Epidermal melanocyte (primary cell): ENCODE measurements around the gene CEACAM21.
"Not testable (repeated sequence)": the region's sequence is repeated elsewhere in the genome, so short reads cannot be mapped to it uniquely, and the experiment has no call there.

Source experiments
- DNase-seq: peaks from one replicate; pipeline ENCODE4 v3.0.0; 2011; ENCODE audit warnings: low spot score; ENCODE audit not compliant: insufficient read length

Gene CEACAM21

DNA sequence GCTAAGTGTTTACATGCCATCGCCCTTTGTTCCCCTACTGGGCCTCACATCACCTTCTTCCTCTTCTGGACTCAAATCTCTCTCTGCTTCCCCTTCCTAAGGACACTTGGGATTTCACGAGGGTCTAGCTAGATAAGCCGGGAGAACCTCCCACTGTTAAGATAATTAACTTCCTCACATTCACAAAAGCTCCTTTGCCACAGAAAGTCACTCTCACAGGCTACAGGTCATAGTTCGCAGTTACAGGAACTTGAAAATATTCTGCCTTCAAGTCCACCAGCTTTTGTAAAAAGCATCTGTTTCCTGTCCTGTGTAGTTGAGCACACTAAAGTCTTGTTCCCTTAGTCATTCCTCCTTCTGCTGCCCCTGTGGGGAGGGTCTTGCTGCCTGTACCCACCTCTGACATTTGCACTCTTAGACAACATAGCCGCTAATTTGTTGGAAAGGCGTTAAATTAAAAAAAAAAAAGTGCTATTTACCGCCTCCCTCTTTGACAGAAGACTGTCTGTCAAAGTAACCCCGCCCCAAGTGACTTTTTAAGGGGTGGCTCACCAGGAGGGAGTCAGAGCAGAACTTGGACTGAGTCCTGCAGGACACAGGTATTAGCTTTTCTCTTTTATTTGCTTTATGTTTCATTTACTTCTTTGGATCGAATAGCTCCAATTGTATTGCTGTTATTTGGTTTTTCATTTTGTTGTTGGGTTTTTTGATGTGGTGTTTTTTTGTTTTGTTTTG lies 26.8 kb upstream of the CEACAM21 start:
- no peak for DNase-seq

DNA sequence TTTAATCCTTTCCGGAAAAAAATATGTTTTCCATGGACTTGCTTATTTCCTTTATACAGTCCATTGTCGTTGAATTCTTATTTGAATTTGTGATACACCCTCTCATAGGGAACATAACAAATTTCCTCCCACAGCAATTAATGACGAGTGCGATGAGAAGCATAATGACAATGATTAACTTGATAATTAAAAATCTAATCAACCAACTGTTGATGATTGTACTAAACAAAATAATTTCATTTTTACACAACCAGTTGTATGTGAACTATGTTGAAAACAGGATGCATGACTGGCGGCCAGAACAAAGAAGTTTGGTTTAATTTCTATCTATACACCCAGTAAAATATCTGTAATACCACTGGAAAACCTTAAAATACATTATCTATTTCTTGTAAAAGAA lies 26.1 kb upstream of the CEACAM21 start:
- no peak for DNase-seq

DNA sequence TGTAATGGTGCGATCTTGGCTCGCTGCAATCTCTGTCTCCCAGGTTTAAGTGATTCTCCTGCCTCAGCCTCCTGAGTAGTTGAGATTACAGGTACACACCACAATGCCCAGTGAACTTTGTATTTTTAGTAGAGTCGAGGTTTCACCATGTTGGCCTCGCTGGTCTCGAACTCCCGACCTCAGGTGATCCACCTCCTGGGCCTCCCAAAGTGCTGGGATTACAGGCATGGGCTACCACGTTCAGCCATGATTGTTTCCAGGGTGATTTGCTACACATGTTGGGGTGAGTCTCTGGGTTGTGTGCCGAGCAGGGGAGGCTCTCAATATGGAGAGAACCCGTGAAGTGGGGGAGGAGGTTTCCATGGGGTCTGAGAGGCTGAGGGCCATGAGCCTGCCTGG lies 24.8 kb upstream of the CEACAM21 start:
- DNase-seq: no peak

DNA sequence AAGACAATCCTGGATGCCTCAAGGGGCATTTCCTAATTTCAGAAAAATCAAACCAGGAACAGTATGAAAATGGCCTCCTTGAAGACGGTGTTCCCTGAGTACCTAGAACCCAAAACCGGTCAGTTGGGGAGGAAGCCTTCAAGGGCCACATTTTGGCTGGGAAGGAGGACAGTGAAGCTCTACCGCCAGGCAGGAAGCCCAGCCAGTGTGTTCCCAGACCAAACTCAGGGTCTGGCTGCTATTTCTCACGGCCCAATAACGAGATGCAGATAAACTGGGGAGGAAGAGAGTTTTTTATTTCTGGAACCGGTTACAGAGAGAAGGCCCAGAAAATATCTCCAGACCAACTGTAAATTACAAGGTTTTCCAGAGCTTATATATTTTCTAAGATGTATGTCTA lies 24.3 kb upstream of the CEACAM21 start:
- DNase-seq: no peak

DNA sequence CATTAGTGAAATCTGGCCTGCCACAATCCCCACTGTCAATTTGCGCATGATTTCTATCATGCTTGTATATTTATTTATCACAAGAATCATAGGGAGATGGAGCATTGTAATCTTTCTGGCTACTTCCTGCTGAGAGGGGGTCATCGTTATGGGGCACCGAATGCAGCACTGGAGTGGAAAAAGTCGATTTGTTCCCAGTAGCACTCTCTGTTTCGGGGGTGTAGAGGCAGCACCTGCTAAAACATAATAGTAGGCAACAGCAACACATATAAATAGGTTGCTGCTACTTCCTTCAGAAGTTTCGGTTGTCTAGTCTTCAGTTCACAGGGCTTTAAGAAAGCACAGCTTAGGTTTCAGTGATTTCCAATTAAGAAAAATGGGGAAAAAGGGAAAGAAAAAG lies 23.4 kb upstream of the CEACAM21 start:
- no peak for DNase-seq

DNA sequence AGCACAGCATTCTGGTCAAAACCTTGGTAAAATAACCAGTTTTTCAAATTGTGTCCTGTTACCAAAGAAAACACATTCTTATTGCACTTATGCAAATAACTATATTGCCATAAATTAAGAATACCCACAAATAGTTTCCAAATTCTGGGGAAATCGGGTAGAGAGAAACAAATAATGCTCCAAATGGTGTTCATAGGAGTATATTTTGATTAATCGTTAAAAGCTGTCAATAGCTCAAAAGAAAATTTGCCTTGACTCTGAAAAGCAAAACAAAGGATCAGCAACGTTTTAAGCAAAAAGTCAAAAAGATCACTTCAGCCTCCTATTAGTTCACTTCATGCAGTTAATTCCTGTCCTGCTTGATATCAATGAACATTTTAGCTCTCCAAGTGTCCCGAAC lies 22.2 kb upstream of the CEACAM21 start:
- DNase-seq: no peak

DNA sequence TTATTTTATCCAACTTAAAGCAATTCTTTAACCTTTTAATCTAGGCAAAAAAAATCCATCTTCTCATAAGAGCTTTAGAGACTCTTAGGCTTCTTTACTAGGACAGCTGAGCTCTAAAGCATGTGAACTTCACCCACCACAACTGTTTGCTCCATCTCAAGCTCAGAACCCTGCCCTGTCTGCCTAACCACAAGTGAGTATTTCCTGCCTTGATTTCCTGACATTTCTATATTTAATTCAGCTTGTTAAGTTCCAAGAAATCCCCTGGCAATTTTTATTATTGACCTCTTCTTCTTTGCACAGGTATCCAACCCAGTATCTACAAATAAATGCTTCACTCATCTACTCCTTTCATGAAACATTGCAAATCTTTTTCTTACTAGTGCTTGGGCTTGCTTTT lies 21.1 kb upstream of the CEACAM21 start:
- no peak for DNase-seq

DNA sequence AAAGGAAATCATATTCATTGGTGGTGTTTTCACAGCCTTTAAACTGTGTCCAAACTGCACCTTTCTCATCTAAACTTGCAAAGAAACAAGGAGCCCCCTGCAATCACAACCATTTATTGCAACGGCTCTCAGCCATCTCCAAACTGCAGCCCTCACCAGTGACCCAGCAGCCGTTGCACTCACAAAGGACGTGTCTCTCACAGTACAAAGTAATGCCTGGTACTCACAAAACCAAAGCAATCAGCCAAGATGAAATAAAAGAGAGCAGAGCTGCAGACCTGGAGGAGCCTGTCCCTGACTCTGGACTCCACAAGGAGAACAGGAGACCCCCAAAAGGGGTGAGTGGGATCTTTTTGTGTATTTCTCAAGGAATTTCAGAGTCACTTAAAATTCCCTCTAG lies 20.2 kb upstream of the CEACAM21 start:
- DNase-seq: no peak

DNA sequence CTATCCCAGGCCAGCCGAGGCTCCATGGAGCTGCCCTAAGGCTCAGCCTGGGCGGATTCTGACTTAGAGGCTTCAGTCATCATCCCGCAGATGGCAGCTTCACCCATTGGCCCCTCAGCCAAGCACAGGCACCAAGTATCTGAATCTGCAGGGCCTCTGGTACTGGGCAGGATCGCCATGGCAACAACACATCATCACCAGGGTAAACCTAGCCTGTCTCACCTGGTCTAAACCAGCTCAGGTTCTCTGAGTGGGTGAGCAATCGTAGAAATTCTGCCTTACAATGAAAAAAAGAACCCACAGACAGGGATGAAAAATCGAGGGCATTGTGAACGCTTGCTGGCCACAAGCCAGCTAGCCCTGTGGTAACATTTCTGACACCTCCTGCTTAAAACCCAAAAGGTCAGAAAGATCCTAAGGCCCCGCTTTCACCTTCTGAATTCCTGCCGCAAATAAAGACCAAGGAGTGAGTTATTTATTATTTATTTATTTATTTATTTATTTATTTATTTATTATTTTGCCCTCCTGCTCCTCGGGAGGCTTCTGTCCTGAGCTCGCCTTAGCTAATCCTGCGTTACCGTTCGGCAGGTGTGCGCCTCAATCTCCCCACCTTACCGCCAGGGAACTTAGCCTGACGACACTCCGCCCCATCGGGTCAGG lies 12.0 kb upstream of the CEACAM21 start:
- no peak for DNase-seq

DNA sequence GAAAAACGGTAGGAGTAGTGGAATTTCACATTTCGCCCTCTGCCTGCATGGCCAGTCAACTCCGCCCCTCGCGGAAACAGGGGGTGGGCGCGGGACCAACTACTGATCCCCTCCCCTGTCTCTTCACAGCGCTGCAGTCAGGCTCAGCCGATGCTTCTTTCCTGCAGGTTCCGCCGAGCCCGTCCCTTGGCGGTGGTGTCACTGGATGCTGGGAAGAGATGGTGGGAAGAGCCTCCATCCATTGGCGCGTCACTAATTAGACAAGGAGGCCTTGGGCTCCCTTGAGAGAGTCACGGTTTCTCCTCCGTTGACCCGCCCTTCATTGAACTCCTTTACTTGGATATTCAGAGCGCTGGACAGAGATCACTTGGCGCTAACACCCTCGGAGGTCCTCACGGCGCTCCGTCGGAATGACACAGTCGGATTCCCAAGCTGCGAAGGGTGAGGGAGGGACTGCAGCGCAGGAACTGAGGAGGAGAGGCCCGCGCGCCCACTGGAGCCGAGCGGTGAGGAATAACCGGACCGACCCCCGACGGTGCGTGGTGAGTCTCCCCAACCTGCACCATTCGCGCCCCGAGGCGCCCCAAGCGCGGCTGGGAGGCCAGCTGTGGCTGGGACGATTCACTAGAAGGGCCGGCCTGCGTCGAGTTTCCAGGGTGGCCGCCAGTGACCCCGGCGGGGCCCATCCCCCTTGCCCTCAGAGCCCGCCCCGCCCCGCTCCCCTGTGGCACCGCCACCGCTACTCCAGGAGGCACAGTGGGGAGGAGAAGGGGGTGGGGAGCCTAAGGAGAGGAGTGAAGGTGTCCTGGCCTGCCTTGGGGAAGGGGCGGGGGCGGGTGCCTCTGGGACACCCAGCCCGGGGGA lies 11.2 kb upstream of the CEACAM21 start:
- no peak for DNase-seq

DNA sequence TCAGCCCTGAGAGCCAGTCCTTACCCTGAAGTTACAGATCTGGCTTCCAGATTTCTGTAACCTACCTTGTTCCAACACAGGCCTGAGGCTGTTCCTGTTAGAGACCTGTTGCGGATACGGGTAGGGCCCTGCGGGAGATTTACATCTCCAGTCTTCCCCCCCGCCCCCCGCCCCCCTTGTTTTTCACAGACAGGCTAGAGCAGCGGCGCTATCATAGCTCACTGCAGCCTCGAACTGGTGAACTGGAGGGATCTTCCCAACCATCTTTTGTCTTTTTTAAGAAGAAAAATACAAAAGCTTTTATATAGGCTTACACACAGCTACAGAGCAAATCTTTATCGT lies 10.6 kb upstream of the CEACAM21 start:
- no peak for DNase-seq

DNA sequence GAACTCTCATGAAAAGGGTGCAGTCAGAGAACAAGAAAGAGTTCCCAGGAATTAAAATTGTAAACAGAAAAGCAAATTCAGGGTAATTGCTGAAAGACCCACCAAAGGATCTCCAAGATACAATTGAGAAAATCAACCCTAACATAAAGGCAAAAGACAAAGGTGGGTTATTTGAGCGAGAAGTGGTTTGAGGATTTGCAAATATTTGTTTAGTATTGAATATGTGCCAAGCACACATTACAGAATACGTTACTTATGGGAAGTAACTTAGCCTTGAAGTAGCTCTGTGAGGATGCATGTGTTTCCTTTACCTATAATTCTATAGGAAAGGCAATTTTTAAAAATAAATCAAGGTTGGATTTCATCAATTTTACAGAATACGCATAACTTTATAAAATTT lies 10.0 kb upstream of the CEACAM21 start:
- no peak for DNase-seq

DNA sequence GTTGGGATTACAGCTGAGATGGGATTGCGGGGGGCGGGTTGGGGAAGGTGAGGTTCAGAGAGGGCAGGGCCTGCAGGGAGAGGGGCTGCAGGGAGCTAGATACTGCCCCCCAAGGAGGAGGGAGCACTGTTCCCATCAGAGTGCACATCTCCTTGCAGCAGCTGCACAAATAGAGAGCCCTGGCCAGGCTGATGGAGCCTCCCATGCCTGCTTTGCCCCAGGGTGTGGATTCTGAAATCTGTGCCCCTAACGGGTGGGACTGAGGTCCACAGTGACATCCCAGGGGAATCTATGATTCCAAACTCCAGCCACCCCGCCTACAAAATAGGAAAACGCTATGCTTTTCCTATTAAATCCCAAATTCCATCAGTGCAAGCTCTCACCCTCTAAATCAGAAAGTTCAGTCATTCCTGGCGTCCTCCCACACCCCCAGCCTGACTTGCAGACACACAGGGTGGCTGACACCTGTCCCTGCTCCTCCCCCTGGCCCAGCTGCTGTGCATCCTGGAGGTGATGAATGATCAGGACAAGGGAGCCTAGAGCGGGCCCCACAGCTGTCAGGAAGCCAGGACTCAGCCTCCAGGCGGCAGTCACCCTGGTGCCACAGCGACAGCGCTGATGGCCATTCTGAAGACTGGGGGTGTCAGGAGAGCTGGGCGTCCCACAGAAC lies 6.3 kb upstream of the CEACAM21 start:
- no peak for DNase-seq

DNA sequence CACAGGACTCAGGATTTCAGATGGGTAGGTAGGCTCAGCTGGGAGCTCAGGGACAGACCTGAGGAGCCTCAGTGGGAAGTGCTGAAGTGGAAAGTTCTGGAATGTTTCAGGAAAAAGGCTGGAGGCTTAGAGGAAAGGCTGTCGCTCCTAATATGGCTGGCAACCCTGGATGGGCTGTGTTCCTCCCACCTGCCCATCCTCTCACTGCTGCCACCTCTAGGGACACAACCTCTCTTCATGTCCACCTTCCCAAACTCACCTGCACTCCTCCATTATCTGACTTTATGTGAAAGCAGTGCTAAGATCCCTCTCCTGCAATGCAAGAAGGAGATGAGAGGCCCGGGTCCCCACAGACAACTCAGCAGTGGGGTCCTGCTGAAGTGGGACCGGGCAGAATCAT lies 5.8 kb upstream of the CEACAM21 start:
- DNase-seq: no peak

DNA sequence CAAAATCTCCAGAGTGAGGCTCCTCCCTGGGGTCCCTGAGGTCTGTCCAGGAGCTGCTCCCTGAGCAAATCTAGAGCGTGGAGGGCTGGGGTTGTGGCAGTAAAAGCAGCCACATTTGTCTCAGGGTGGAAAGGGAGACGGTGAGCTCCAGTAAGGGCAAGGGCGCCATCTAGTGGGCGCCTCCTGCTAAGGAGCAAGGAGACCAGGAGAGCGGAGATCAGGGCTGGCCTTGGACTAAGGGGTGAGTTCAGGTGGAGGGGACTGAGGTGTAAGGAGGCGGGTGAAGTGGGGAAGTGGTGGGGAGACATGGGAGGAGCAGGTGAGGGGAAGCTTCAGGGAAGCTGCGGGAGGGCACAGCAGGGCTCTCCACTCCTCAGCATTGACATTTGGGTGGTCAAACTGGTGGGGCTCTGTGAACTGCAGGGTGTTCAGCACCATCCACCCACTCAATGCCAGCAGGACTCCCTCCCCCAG lies 5.3 kb upstream of the CEACAM21 start:
- DNase-seq: no peak

DNA sequence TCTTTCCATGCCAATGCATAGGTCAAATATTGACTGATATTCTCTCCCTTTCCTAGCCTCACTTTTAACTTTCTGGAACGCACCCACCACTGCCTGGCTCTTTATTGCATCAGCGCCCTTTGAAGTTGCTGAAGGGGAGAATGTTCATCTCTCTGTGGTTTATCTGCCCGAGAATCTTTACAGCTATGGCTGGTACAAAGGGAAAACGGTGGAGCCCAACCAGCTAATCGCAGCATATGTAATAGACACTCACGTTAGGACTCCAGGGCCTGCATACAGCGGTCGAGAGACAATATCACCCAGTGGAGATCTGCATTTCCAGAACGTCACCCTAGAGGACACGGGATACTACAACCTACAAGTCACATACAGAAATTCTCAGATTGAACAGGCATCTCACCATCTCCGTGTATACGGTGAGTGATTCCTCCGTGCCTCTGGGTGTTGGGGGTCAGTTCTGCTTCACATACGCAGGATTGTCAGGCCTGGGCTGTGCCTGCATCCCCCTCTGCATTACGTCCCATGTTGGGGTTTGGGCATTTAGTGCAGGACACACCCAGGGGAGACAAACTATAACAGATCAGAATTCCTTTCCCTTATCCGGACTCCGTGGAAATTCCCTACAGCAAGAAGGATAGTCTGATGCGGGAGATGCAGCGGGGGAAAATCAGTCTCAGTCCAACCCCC lies 1.3 kb downstream of the CEACAM21 start:
- no peak for DNase-seq

DNA sequence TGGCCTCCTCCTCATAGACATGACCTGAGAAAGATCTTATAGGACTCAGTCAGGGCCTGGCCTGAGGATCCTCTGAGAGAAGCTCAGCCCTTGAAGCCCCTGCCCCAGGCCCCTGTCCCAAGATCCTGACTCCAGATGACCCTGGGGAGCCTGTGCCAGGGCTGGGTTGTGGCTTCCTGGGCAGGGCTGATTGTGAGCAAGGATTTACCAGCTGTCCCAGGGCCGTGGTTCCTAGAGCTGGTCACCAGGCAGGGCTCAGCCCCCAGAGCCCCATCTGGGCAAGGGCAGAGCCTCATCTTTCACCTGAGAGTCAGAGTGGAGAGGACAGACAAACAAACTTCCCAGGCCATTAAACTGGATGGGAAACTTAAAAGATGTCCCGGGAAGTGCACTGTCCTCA lies 1.9 kb downstream of the CEACAM21 start:
- DNase-seq: no peak

DNA sequence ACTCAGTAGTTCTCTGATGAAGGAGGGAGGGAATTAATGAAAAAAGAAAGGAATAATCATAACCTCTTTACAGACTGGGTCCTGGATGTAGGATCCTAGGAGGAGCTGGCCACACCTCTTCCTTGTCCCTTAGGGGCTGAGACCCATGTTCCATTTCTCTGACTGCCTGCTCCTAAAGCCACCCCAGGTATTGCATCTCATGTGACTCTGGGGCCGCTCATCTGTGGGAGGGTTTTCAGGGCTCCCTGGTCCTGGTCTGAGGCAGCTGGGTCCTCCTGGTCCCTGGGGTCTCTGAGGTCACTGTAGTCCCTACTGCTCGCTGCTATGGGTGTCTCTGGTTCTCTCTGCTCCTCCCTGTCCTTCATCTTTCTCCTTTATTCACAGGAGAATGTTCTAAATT lies 2.9 kb downstream of the CEACAM21 start:
- DNase-seq: no peak

DNA sequence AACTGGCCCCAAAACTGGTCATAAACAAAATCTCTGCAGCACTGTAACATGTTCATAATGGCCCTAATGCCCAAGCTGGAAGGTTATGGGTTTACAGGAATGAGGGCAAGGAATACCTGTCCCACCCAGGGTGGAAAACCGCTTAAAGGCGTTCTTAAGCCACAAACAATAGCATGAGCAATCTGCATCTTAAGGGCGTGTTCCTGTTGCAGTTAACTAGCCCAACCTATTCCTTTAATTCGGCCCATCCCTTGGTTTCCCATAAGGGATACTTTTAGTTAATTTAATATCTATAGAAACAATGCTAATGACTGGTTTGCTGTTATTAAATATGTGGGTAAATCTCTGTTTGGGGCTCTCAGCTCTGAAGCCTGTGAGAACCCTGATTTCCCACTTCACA lies 5.1 kb downstream of the CEACAM21 start:
- not testable (repeated sequence) for DNase-seq

DNA sequence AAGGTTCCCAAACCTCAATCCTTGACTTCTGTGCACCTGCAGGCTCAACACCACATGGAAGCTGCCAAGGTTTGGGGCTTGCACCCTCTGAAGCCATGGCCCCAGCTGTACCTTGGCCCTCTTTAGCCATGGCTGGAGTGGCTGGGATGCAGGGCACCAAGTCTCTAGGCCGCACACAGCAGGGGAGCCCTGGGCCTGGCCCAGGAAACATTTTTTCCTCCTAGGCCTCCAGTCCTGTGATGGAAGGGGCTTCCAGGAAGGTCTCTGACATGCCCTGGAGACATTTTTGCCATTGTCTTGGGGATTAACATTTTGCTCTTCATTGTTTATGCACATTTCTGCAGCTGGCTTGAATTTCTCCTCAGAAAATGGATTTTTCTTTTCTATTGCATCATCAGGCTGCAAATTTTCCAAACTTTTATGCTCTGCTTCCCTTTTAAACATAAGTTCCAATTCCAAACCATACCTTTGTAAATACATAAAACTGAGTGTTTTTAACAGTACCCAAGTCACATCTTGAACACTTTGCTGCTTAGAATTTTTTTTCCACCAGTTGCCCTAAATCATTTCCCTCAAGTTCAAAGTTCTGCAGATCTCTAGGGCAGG lies 6.7 kb downstream of the CEACAM21 start:
- DNase-seq: not testable (repeated sequence)
